ENCODE measurements around the gene PLD4. TPM values are rescaled to one million over a fixed set of nuclear protein-coding genes. Genes with fewer than 3 reads are reported as not detected.
A peak's percentile ranks its signal among the peaks of the same experiment; 100 is the strongest.

PLD4 gene
- total and polyA plus RNA-seq, 2 donors (not counting 1 experiment from before 2014, with no cell fraction given), result 0.17 TPM; not detected in 1

- H2AFZ ChIP-seq (ENCODE audit: low read length), result no peak overlapping the region
- no peak overlapping the region for H3K27ac ChIP-seq (ENCODE audit: insufficient read depth, low read length)
- no peaks in the 10 kb centered on the region for H4K20me1 ChIP-seq (ENCODE audit: control insufficient read depth, extremely low read depth, insufficient read depth, low read length)
- H3K79me2 ChIP-seq (ENCODE audit: control insufficient read depth, insufficient read depth, low read length), result peaks cover 1% of the 10 kb centered on the region
- peak overlapping the region; percentile 77 for H3K4me2 ChIP-seq (ENCODE audit: extremely low read depth, insufficient read depth, low read length)
- TF ChIP-seq, protein P1, sequence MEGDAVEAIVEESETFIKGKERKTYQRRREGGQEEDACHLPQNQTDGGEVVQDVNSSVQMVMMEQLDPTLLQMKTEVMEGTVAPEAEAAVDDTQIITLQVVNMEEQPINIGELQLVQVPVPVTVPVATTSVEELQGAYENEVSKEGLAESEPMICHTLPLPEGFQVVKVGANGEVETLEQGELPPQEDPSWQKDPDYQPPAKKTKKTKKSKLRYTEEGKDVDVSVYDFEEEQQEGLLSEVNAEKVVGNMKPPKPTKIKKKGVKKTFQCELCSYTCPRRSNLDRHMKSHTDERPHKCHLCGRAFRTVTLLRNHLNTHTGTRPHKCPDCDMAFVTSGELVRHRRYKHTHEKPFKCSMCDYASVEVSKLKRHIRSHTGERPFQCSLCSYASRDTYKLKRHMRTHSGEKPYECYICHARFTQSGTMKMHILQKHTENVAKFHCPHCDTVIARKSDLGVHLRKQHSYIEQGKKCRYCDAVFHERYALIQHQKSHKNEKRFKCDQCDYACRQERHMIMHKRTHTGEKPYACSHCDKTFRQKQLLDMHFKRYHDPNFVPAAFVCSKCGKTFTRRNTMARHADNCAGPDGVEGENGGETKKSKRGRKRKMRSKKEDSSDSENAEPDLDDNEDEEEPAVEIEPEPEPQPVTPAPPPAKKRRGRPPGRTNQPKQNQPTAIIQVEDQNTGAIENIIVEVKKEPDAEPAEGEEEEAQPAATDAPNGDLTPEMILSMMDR (conservative IDR thresholded peaks at IDR 0.05 in 1 of 2, IDR thresholded peaks at IDR 0.05 in 1 of 2; ENCODE audit: low read depth in 1 of 2, low read length in 2 of 2), result no peak
- no peak for TF ChIP-seq EZH2 (IDR thresholded peaks at IDR 0.05; ENCODE audit: low read length, missing control alignments)
- no peaks in the 10 kb centered on the region for H3K36me3 ChIP-seq (ENCODE audit: control insufficient read depth, insufficient read depth, low read length)
- H3K4me1 ChIP-seq (ENCODE audit: control insufficient read depth, extremely low read depth, insufficient read depth, low read length), result peaks cover 29% of the 10 kb centered on the region
- H3K27me3 ChIP-seq (ENCODE audit: control insufficient read depth, insufficient read depth, low read length), result no peaks in the 10 kb centered on the region
- no peak overlapping the region for H3K9ac ChIP-seq (ENCODE audit: insufficient read depth, low read length)
- no peaks in the 10 kb centered on the region for H3K9me3 ChIP-seq (ENCODE audit: control insufficient read depth, insufficient read depth, low read depth, low read length)
- H3K4me3 ChIP-seq (replicated peaks in 1 of 4; ENCODE audit: control extremely low read depth in 1 of 4, insufficient read depth in 1 of 4, low read depth in 3 of 4, low read length in 4 of 4), result peak overlapping the region in 3 of 4 experiments; percentile 17 to 54 (median 23)
- peak in 1 of 2 donors; percentile 29 for DNase-seq (ENCODE audit: low read depth in 2 of 2)
Observed at GRCh38 chr14:104968541-104969401, 44.1 kb downstream of the PLD4 start.

DNA sequence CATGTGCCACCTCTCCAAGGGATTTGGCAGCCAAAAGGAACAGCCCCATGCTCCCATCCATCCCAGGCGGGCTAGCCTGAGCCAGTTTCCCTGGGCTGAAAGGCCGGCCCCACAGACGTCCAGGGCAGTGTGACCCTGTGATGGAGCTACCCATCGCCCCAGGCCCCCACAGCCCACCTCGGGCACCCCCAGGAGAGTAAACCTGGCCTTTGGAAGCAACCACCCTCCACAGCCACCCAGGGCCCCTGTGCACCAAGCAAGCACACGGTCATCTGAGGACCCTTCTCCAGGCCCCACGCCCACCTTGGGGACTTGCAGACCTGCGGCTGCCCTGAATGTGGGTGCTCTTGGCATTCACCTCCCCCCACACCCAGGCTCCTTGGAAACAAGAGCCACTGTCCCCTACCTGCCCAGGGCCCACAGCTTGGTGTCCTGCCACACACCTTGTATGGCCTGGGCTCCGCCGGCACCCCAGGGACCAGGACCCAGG is 45.1 kb downstream of the PLD4 start:
- Histone ChIP-seq H2AFZ (ENCODE audit: low read length) (no peak overlapping the region), H3K9ac (ENCODE audit: insufficient read depth, low read length) (no peak overlapping the region), H4K20me1 (ENCODE audit: control insufficient read depth, extremely low read depth, insufficient read depth, low read length) (no peaks in the 10 kb centered on the region), H3K27me3 (ENCODE audit: control insufficient read depth, insufficient read depth, low read length) (no peaks in the 10 kb centered on the region), H3K4me2 (ENCODE audit: extremely low read depth, insufficient read depth, low read length) (peak overlapping the region; percentile 68), H3K9me3 (ENCODE audit: control insufficient read depth, insufficient read depth, low read depth, low read length) (no peaks in the 10 kb centered on the region), H3K36me3 (ENCODE audit: control insufficient read depth, insufficient read depth, low read length) (no peaks in the 10 kb centered on the region), H3K79me2 (ENCODE audit: control insufficient read depth, insufficient read depth, low read length) (peaks cover 1% of the 10 kb centered on the region), H3K4me1 (ENCODE audit: control insufficient read depth, extremely low read depth, insufficient read depth, low read length) (peaks cover 36% of the 10 kb centered on the region), H3K27ac (ENCODE audit: insufficient read depth, low read length) (no peak overlapping the region), H3K4me3 (replicated peaks in 1 of 4; ENCODE audit: control extremely low read depth in 1 of 4, insufficient read depth in 1 of 4, low read depth in 3 of 4, low read length in 4 of 4) (peak overlapping the region; percentile 15 to 54 (median 29))
- TF ChIP-seq, protein P1 (conservative IDR thresholded peaks at IDR 0.05 in 1 of 2, IDR thresholded peaks at IDR 0.05 in 1 of 2; ENCODE audit: low read depth in 1 of 2, low read length in 2 of 2), result no peak
- TF ChIP-seq EZH2 (IDR thresholded peaks at IDR 0.05; ENCODE audit: low read length, missing control alignments), result no peak
- DNase-seq (ENCODE audit: low read depth in 2 of 2), result no peak

- H2AFZ ChIP-seq (ENCODE audit: low read length), result no peak overlapping the region
- peak overlapping the region; percentile 54 for H3K27ac ChIP-seq (ENCODE audit: insufficient read depth, low read length)
- no peaks in the 10 kb centered on the region for H3K36me3 ChIP-seq (ENCODE audit: control insufficient read depth, insufficient read depth, low read length)
- peak overlapping the region; percentile 16 for H3K9ac ChIP-seq (ENCODE audit: insufficient read depth, low read length)
- peak; percentile 84 to 92 for DNase-seq (ENCODE audit: low read depth in 2 of 2)
- H3K9me3 ChIP-seq (ENCODE audit: control insufficient read depth, insufficient read depth, low read depth, low read length), result no peaks in the 10 kb centered on the region
- H3K4me2 ChIP-seq (ENCODE audit: extremely low read depth, insufficient read depth, low read length), result peak overlapping the region; percentile 68
- peaks cover 39% of the 10 kb centered on the region for H3K4me1 ChIP-seq (ENCODE audit: control insufficient read depth, extremely low read depth, insufficient read depth, low read length)
- no peaks in the 10 kb centered on the region for H3K27me3 ChIP-seq (ENCODE audit: control insufficient read depth, insufficient read depth, low read length)
- TF ChIP-seq, protein P1 (conservative IDR thresholded peaks at IDR 0.05 in 1 of 2, IDR thresholded peaks at IDR 0.05 in 1 of 2; ENCODE audit: low read depth in 1 of 2, low read length in 2 of 2), result no peak
- no peak for TF ChIP-seq EZH2 (IDR thresholded peaks at IDR 0.05; ENCODE audit: low read length, missing control alignments)
- H4K20me1 ChIP-seq (ENCODE audit: control insufficient read depth, extremely low read depth, insufficient read depth, low read length), result no peaks in the 10 kb centered on the region
- peak overlapping the region; percentile 15 to 54 (median 29) for H3K4me3 ChIP-seq (replicated peaks in 1 of 4; ENCODE audit: control extremely low read depth in 1 of 4, insufficient read depth in 1 of 4, low read depth in 3 of 4, low read length in 4 of 4)
- peaks cover 1% of the 10 kb centered on the region for H3K79me2 ChIP-seq (ENCODE audit: control insufficient read depth, insufficient read depth, low read length)
Observed at GRCh38 chr14:104970231-104971068, 45.8 kb downstream of the PLD4 start.

All from fibroblast of lung (primary cell).